GM12878 (cell line): Measurements from ENCODE around the gene RGS16.

Experiments used
- FOXM1 ChIP-seq: IDR thresholded peaks from 2 replicates; pipeline ENCODE4 v1.6.1; 2012; ENCODE audit warnings: low read depth, mild to moderate bottlenecking, inconsistent platforms, low read length, moderate library complexity
- HDAC2 ChIP-seq: fragments of 200-600 bp; sonication (generic); IDR thresholded peaks from 2 replicates; pipeline ENCODE4 v1.6.1; 2017
- NR2C2 ChIP-seq: IDR thresholded peaks from 2 replicates; pipeline ENCODE4 v1.6.1; 2011; ENCODE audit warnings: borderline replicate concordance, low read depth; ENCODE audit not compliant: control insufficient read depth, insufficient read length
- NR2F1 ChIP-seq: fragments of 450-650 bp; conservative IDR thresholded peaks from 2 replicates; pipeline ENCODE4 v1.6.1; 2017; ENCODE audit warnings: mild to moderate bottlenecking
- RAD51 ChIP-seq: fragments of 450-650 bp; IDR thresholded peaks from 2 replicates; pipeline ENCODE4 v1.6.1; 2016; ENCODE audit warnings: moderate library complexity, mild to moderate bottlenecking, inconsistent platforms
- SMARCA5 ChIP-seq: fragments of 450-650 bp; IDR thresholded peaks from 2 replicates; pipeline ENCODE4 v1.6.1; 2017; ENCODE audit warnings: mild to moderate bottlenecking
- SUZ12 ChIP-seq: fragments of 200-600 bp; sonication (generic); IDR thresholded peaks from one replicate; pipeline ENCODE4 v1.6.1; 2018; ENCODE audit warnings: antibody characterized with exemption, mild to moderate bottlenecking; ENCODE audit not compliant: unreplicated experiment
- TAF1 ChIP-seq: IDR thresholded peaks from 2 replicates; pipeline ENCODE4 v1.6.1; 2011; ENCODE audit warnings: mild to moderate bottlenecking, low read depth, low read length, borderline replicate concordance
- TF ChIP-seq, protein P1 (sequence below), 3 experiments: IDR thresholded peaks in 2 of 3; conservative IDR thresholded peaks in 1 of 3; 2 replicates each; pipeline ENCODE4 v1.5.1; 2011; ENCODE audit warnings: low read depth in 3 of 3, low read length in 3 of 3, mild to moderate bottlenecking in 3 of 3, control low read depth in 2 of 3, moderate library complexity in 2 of 3, inconsistent platforms in 1 of 3, mixed read lengths in 1 of 3; ENCODE audit not compliant: control insufficient read depth in 2 of 3, insufficient read depth in 1 of 3; ENCODE audit errors: extremely low read depth in 1 of 3
- TF ChIP-seq, protein P2 (sequence below): IDR thresholded peaks from 2 replicates; pipeline ENCODE4 v1.6.1; 2011; ENCODE audit warnings: mild to moderate bottlenecking, low read depth, low read length, moderate library complexity; ENCODE audit not compliant: insufficient replicate concordance
- TF ChIP-seq, protein P3 (sequence below): IDR thresholded peaks from 2 replicates; pipeline ENCODE4 v1.6.1; 2012; ENCODE audit warnings: mild to moderate bottlenecking, low read depth, low read length

DNA sequence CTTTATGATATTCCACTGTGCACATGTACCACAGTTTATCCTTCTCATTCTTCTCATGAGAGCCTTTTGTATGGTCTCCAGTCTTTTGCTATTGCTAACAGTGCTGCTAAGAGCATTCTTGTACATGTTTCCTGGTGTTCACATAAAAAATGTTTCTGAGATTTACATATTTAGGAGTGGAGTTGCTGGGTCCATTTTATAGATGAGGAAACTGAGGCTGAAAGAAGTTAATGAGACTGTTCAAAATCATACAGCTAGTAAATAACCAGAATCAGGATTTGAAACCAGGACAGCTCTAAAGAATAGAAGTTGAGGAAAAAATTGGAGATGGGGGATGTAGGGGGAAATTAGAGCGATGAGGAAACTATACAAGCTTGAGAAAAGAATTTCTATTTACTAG, 27.8 kb upstream of the RGS16 start:
- TF ChIP-seq TAF1, result no peak
- TF ChIP-seq, protein P1, sequence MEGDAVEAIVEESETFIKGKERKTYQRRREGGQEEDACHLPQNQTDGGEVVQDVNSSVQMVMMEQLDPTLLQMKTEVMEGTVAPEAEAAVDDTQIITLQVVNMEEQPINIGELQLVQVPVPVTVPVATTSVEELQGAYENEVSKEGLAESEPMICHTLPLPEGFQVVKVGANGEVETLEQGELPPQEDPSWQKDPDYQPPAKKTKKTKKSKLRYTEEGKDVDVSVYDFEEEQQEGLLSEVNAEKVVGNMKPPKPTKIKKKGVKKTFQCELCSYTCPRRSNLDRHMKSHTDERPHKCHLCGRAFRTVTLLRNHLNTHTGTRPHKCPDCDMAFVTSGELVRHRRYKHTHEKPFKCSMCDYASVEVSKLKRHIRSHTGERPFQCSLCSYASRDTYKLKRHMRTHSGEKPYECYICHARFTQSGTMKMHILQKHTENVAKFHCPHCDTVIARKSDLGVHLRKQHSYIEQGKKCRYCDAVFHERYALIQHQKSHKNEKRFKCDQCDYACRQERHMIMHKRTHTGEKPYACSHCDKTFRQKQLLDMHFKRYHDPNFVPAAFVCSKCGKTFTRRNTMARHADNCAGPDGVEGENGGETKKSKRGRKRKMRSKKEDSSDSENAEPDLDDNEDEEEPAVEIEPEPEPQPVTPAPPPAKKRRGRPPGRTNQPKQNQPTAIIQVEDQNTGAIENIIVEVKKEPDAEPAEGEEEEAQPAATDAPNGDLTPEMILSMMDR (IDR thresholded peaks at IDR 0.05 in 2 of 3, conservative IDR thresholded peaks at IDR 0.05 in 1 of 3; ENCODE audit: control insufficient read depth in 2 of 3, extremely low read depth in 1 of 3, insufficient read depth in 1 of 3, low read depth in 3 of 3, low read length in 3 of 3), result no peak
- TF ChIP-seq FOXM1, result no peak
- no peak for TF ChIP-seq NR2F1
- TF ChIP-seq HDAC2, result no peak
- no peak for TF ChIP-seq SUZ12
- TF ChIP-seq RAD51, result no peak
- no peak for TF ChIP-seq SMARCA5
- TF ChIP-seq, protein P2, sequence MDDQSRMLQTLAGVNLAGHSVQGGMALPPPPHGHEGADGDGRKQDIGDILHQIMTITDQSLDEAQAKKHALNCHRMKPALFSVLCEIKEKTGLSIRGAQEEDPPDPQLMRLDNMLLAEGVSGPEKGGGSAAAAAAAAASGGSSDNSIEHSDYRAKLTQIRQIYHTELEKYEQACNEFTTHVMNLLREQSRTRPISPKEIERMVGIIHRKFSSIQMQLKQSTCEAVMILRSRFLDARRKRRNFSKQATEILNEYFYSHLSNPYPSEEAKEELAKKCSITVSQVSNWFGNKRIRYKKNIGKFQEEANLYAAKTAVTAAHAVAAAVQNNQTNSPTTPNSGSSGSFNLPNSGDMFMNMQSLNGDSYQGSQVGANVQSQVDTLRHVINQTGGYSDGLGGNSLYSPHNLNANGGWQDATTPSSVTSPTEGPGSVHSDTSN, result no peak
- TF ChIP-seq, protein P3, sequence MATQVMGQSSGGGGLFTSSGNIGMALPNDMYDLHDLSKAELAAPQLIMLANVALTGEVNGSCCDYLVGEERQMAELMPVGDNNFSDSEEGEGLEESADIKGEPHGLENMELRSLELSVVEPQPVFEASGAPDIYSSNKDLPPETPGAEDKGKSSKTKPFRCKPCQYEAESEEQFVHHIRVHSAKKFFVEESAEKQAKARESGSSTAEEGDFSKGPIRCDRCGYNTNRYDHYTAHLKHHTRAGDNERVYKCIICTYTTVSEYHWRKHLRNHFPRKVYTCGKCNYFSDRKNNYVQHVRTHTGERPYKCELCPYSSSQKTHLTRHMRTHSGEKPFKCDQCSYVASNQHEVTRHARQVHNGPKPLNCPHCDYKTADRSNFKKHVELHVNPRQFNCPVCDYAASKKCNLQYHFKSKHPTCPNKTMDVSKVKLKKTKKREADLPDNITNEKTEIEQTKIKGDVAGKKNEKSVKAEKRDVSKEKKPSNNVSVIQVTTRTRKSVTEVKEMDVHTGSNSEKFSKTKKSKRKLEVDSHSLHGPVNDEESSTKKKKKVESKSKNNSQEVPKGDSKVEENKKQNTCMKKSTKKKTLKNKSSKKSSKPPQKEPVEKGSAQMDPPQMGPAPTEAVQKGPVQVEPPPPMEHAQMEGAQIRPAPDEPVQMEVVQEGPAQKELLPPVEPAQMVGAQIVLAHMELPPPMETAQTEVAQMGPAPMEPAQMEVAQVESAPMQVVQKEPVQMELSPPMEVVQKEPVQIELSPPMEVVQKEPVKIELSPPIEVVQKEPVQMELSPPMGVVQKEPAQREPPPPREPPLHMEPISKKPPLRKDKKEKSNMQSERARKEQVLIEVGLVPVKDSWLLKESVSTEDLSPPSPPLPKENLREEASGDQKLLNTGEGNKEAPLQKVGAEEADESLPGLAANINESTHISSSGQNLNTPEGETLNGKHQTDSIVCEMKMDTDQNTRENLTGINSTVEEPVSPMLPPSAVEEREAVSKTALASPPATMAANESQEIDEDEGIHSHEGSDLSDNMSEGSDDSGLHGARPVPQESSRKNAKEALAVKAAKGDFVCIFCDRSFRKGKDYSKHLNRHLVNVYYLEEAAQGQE, result no peak
- TF ChIP-seq NR2C2, result no peak
